Measurements from ENCODE around the gene LGALS9.
A peak's percentile ranks its signal among the peaks of the same experiment; 100 is the strongest.

The LGALS9 gene

DNA sequence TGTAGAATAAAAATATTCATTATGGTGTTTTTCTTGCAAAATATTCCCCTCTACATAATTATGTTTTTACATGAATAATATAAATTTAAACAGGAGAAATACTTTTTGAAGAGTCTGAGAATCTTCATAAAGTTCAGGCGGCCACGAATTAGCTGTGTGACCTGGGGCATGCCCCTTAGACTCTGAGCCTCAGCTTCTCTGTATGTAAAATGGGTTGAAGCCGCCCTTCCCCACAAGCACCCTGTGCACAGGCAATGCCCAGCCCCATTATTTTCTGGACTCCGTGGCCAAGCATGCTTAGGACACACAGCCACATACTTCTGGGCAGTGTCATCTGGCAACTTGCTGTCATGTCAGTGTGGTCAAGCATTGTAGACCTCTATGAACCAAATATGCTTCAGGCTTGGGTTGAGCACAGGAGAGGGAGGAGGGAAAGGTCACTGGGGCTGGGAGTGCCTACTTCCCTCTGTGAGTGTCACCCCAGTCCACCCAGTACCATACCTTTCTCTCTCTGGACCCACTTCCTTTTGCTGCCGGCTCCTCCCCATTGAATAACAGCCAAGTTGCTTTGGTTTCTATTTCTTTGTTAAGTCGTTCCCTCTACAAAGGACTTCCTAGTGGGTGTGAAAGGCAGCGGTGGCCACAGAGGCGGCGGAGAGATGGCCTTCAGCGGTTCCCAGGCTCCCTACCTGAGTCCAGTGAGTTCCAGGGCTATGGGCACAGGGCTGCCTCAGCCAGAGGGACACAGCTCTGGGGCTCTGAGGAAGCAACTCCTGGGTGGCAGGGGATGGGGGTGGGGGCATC, at the start of gene LGALS9:
TSS of gene LGALS9 (plus strand) at position 582 of the 804 bp plus-strand sequence. CDS start at position 660, 78 bp downstream.
- DNase-seq (ENCODE audit: low read depth): no peak
- TF ChIP-seq, protein P1, sequence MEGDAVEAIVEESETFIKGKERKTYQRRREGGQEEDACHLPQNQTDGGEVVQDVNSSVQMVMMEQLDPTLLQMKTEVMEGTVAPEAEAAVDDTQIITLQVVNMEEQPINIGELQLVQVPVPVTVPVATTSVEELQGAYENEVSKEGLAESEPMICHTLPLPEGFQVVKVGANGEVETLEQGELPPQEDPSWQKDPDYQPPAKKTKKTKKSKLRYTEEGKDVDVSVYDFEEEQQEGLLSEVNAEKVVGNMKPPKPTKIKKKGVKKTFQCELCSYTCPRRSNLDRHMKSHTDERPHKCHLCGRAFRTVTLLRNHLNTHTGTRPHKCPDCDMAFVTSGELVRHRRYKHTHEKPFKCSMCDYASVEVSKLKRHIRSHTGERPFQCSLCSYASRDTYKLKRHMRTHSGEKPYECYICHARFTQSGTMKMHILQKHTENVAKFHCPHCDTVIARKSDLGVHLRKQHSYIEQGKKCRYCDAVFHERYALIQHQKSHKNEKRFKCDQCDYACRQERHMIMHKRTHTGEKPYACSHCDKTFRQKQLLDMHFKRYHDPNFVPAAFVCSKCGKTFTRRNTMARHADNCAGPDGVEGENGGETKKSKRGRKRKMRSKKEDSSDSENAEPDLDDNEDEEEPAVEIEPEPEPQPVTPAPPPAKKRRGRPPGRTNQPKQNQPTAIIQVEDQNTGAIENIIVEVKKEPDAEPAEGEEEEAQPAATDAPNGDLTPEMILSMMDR (IDR thresholded peaks at IDR 0.05; ENCODE audit: control insufficient read depth, insufficient read depth, low read depth, low read length, missing control alignments): no peak
- no peak within 1 kb of the TSS for H3K4me3 ChIP-seq (ENCODE audit: control insufficient read depth, low read depth, low read length)

DNA sequence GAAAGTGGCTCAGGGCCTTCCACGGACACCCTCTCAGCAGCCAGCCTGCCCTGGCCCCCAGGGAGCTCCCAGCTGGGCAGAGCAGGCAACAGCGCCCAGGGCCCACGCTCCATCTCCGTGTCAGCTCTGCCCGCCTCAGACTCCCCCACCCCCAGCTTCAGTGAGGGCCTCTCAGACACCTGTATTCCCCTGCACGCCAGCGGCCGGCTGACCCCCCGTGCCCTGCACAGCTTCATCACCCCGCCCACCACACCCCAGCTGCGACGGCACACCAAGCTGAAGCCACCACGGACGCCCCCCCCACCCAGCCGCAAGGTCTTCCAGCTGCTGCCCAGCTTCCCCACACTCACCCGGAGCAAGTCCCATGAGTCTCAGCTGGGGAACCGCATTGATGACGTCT, 48.3 kb upstream of the LGALS9 start:
- H3K4me3 ChIP-seq (ENCODE audit: control insufficient read depth, low read depth, low read length): no peak overlapping the region
- TF ChIP-seq, protein P1 (IDR thresholded peaks at IDR 0.05; ENCODE audit: control insufficient read depth, insufficient read depth, low read depth, low read length, missing control alignments): no peak
- no peak for DNase-seq (ENCODE audit: low read depth)

DNA sequence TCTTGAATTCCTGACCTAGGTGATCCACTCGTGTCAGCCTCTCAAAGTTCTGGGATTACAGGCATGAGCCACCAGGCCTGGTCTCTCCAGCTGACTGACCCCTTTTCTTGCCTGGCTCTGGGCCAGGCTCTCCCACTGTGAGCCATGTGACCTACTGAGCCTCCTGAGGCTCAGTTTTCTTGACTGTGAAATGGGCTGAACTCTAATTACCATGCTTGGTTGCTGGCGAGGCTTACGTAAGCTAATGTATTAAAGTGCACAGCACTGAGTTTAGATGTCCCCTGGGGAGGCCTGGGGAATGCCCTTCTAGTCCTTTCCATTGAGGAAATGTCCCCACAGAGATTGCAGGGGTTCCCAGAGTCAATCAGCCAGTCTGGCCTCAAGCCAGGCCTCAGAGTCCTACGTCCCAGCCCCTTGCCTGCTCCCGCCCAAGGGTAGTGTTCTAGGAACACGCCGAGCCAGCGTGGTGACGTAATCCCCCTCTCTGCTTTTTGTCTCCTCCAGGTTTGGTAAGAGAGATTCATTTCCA, 45.8 kb upstream of the LGALS9 start:
- DNase-seq (ENCODE audit: low read depth): no peak
- TF ChIP-seq, protein P1 (IDR thresholded peaks at IDR 0.05; ENCODE audit: control insufficient read depth, insufficient read depth, low read depth, low read length, missing control alignments): no peak
- H3K4me3 ChIP-seq (ENCODE audit: control insufficient read depth, low read depth, low read length): no peak overlapping the region

DNA sequence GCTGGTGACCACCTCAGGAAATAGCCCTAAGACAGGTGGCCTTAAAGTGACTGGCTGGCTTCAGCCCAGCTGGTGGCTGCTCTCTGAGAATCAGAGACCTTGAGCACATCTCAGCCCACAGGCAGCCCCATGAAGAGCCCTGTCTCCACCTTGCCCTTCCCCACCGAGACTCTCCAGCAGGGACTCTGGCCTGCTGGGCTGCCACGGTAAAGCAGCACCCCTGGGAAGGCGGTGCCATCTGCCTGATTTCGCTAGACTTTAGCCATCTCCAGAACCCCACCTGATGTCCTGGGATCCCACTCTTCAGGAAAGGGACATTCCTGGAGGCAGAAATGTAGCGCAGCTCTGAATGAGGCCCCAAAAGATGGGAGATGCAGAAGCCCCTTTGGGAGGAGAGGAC, 45.2 kb upstream of the LGALS9 start:
- H3K4me3 ChIP-seq (ENCODE audit: control insufficient read depth, low read depth, low read length): no peak overlapping the region
- no peak for DNase-seq (ENCODE audit: low read depth)

DNA sequence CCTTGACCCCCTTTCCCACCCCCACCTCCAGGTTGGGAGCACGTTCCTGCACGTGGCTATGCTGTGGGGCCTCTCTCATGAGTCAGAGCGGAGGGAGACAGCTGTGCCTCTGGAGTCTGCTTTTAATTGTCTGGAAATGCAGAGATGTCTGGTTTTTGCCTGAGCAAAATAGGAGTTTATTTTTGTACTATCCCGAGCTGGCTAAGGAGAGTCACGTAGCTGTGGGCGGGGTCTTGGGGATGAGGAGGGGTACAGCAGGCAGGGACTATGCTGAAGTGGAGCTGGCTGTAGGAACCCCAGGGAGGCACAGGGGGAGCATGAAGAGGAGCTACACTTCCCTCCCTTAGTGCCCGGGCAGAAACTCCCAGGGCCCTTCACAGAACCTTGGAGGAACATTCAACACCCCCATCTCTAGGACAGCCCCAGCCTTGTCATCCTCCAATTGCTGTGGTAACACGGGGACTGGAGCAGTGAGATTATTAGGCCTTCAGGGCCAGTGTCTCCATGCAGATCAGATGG, 44.7 kb upstream of the LGALS9 start:
- peak; percentile 51 for DNase-seq (ENCODE audit: low read depth)

More for the DNA sequence above, 45.2 kb upstream of the LGALS9 start:
- TF ChIP-seq, protein P1 (IDR thresholded peaks at IDR 0.05; ENCODE audit: control insufficient read depth, insufficient read depth, low read depth, low read length, missing control alignments): no peak

DNA sequence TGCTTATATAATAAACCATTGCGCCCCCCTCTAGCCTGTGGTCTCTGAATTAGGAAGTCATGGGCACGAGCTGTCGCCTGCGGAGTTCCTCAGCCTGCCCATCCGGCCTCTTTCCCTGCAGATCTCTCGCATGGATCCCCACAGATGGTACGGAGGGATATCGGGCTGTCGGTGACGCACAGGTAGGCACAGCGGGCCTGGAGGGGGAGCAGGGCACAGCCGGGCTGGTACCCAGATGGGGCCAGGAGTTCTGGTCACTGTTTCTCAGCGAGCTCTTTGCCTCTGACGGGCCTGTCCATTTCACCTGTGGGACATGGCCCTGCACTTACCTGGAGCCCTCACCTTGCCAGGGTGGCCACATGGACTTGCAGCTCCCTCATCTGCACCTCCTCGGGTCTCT, 42.6 kb upstream of the LGALS9 start:
- TF ChIP-seq, protein P1 (IDR thresholded peaks at IDR 0.05; ENCODE audit: control insufficient read depth, insufficient read depth, low read depth, low read length, missing control alignments): no peak
- no peak overlapping the region for H3K4me3 ChIP-seq (ENCODE audit: control insufficient read depth, low read depth, low read length)
- DNase-seq (ENCODE audit: low read depth): no peak

More for the DNA sequence above, 44.7 kb upstream of the LGALS9 start:
- TF ChIP-seq, protein P1 (IDR thresholded peaks at IDR 0.05; ENCODE audit: control insufficient read depth, insufficient read depth, low read depth, low read length, missing control alignments): no peak
- no peak overlapping the region; the same call in 1 of the 2 replicates for H3K4me3 ChIP-seq (ENCODE audit: control insufficient read depth, low read depth, low read length)

All from AG09309 (cell line).